ENCODE measurements around the gene TUBGCP2.

TUBGCP2 gene

DNA sequence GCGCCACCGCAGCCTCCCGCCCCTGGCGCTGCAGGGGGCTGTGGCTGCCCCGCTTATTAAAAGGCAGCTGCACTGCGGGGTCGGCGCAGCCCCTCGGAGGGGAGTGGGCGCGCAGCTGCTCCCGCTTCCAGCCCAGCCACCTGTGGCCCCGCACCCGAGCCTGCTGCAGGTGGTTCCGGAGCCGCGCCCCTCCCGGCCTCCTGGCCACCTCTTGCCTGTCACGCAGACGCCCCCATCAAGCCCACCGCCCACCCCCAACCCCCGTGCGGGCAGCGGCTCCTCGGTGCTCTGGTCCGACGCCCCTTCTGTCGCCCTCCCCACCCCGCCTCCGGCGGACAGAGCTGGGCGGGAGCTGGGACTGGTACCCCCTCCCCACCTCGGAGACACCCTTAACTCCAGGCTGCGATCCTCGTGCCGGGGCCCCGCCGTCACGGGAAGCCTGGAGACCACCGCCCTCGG lies 27.5 kb upstream of the TUBGCP2 start:
- in situ Hi-C loops (cut with HindIII; ENCODE audit: low sequenced_read_pairs) = no loop called here
- no peak for TF ChIP-seq CTCF (IDR thresholded peaks at IDR 0.05; ENCODE audit: low read depth, low read length, missing control alignments)
- DNase-seq (ENCODE audit: low read depth) = no peak
- no peak overlapping the region for H3K4me3 ChIP-seq (ENCODE audit: low read depth, low read length)

GRCh38 chr10:133335246-133336117 lies 26.8 kb upstream of the TUBGCP2 start:
- DNase-seq (ENCODE audit: low read depth) = peak; percentile 41
- TF ChIP-seq CTCF (IDR thresholded peaks at IDR 0.05; ENCODE audit: low read depth, low read length, missing control alignments) = no peak
- H3K4me3 ChIP-seq (ENCODE audit: low read depth, low read length) = peak overlapping the region; percentile 36
- in situ Hi-C loops (cut with HindIII; ENCODE audit: low sequenced_read_pairs) = no loop called here

GRCh38 chr10:133334503-133335245 lies 26.0 kb upstream of the TUBGCP2 start:
- in situ Hi-C loops (cut with HindIII; ENCODE audit: low sequenced_read_pairs) = no loop called here
- peak overlapping the region; percentile 36 for H3K4me3 ChIP-seq (ENCODE audit: low read depth, low read length)
- no peak for DNase-seq (ENCODE audit: low read depth)
- TF ChIP-seq CTCF (IDR thresholded peaks at IDR 0.05; ENCODE audit: low read depth, low read length, missing control alignments) = no peak

DNA sequence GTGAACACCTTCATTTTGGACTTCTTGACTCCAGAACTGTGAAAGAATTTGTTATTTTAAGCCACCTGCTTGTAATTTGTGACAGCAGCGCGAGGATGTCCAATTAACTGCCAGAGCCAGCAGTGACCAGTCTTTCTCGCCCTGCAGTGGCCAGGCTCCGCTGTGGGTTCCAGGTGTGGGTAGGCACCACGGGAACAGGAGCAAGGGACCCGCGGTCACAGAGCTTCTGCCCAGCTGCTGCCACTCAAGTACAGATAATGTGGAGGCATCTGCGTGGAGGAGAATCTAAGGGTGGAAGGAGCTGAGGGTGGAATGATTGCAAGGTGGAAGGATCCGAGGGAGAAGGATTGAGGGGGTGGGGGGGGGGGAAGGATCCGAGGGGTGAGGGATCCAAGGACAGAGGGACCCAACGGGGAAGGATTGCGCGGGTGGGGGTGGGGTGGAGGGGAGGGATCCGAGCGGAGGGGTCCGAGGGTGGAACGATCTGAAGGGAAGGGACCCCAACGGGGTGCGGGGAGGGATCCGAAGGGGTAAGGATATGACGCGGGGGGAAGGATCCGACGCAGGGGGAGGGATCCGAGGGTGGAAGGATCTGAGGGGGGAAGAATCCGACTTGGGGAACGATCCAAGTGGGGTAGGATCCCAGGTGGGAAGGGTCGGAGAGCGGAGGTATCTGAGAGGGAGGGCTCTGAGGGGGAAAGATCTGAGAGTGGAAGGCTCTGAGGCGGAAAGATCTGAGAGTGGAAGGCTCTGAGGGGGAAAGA lies 24.4 kb upstream of the TUBGCP2 start:
- no peak overlapping the region for H3K4me3 ChIP-seq (ENCODE audit: low read depth, low read length)
- TF ChIP-seq CTCF (IDR thresholded peaks at IDR 0.05; ENCODE audit: low read depth, low read length, missing control alignments) = no peak
- no peak for DNase-seq (ENCODE audit: low read depth)
- in situ Hi-C loops (cut with HindIII; ENCODE audit: low sequenced_read_pairs) = no loop called here

- in situ Hi-C loops (cut with HindIII; ENCODE audit: low sequenced_read_pairs) = no loop called here
- peak overlapping the region; percentile 4 for H3K4me3 ChIP-seq (ENCODE audit: low read depth, low read length)
- peak; percentile 96 for TF ChIP-seq CTCF (IDR thresholded peaks at IDR 0.05; ENCODE audit: low read depth, low read length, missing control alignments)
- DNase-seq (ENCODE audit: low read depth) = peak; percentile 79
These were observed 21.0 kb upstream of the TUBGCP2 start for GRCh38 chr10:133329491-133330202.
